WTC11 (cell line): ENCODE measurements around the gene DDX51.

Experiments
- FOXP1 ChIP-seq: sonication (generic); formaldehyde crosslinking; IDR thresholded peaks from 2 replicates; pipeline ENCODE4 v1.8.0; 2022; ENCODE audit warnings: missing genetic modification reagents, mild to moderate bottlenecking, moderate library complexity, borderline replicate concordance
- TF ChIP-seq, protein P1 (sequence below): sonication (generic); formaldehyde crosslinking; IDR thresholded peaks from 2 replicates; pipeline ENCODE4 v1.8.0; 2022; ENCODE audit warnings: mild to moderate bottlenecking, missing genetic modification reagents
- TF ChIP-seq, protein P2 (sequence below): fragments of 200-600 bp; IDR thresholded peaks from 2 replicates; pipeline ENCODE4 v1.8.0; 2022; ENCODE audit warnings: antibody characterized with exemption
- TF ChIP-seq, protein P3 (sequence below): sonication (generic); formaldehyde crosslinking; IDR thresholded peaks from 2 replicates; pipeline ENCODE4 v1.8.0; 2022; ENCODE audit warnings: mild to moderate bottlenecking, missing genetic modification reagents
- TF ChIP-seq, protein P4 (sequence below): sonication (generic); formaldehyde crosslinking; IDR thresholded peaks from 2 replicates; pipeline ENCODE4 v1.8.1; 2022; ENCODE audit warnings: missing genetic modification reagents, borderline replicate concordance

DNA sequence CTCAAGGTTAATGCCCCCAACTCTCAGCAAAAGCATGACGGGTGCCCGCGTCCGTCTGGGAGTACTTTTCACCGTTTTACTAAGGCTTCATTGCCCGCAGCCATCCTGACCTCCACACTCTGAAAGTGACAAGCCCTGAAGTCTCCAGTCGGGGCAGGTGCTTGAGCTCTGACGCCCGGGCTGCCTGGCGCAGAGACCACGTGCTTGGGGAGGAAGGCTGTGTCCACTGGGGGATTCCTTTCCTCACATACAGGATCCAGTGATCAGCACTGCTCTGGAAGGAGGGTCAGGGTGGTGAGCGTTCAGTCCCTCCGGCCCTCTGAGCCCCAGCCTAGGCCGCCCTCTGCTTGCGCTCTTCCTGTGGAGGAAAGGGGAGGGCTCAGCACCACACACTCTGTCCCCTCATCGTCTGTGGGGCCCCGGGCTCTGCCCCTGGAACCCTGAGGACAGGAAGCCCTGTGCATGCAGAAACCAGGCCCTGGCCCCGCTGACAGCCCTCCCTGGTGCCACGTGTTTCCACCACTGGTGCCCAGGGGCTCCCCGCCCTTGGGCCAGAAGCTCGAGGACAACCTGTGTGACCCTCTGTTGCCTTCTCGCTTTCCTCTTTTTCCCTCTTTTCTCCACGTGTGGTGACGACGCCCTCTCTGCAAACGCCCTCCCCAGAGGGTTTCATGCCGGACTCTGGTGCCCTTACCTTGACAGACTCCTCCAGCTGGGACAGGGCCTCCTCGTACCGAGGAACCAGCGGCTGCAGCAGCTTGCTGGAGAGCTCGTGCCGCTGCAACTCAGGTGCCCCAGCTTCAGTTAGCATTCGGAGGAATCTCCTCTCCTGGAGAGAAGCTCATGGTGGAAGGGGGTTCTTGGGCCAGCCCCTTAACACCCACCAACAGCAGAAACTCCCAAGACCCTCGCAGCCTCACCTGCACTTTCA, 4.9 kb downstream of the DDX51 start:
- TF ChIP-seq FOXP1 (CRISPR knock-in tag) = no peak
- TF ChIP-seq, protein P1, sequence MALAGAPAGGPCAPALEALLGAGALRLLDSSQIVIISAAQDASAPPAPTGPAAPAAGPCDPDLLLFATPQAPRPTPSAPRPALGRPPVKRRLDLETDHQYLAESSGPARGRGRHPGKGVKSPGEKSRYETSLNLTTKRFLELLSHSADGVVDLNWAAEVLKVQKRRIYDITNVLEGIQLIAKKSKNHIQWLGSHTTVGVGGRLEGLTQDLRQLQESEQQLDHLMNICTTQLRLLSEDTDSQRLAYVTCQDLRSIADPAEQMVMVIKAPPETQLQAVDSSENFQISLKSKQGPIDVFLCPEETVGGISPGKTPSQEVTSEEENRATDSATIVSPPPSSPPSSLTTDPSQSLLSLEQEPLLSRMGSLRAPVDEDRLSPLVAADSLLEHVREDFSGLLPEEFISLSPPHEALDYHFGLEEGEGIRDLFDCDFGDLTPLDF (CRISPR knock-in tag) = no peak
- TF ChIP-seq, protein P2, sequence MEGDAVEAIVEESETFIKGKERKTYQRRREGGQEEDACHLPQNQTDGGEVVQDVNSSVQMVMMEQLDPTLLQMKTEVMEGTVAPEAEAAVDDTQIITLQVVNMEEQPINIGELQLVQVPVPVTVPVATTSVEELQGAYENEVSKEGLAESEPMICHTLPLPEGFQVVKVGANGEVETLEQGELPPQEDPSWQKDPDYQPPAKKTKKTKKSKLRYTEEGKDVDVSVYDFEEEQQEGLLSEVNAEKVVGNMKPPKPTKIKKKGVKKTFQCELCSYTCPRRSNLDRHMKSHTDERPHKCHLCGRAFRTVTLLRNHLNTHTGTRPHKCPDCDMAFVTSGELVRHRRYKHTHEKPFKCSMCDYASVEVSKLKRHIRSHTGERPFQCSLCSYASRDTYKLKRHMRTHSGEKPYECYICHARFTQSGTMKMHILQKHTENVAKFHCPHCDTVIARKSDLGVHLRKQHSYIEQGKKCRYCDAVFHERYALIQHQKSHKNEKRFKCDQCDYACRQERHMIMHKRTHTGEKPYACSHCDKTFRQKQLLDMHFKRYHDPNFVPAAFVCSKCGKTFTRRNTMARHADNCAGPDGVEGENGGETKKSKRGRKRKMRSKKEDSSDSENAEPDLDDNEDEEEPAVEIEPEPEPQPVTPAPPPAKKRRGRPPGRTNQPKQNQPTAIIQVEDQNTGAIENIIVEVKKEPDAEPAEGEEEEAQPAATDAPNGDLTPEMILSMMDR = no peak
- TF ChIP-seq, protein P3, sequence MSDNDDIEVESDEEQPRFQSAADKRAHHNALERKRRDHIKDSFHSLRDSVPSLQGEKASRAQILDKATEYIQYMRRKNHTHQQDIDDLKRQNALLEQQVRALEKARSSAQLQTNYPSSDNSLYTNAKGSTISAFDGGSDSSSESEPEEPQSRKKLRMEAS (CRISPR knock-in tag) = no peak
- TF ChIP-seq, protein P4, sequence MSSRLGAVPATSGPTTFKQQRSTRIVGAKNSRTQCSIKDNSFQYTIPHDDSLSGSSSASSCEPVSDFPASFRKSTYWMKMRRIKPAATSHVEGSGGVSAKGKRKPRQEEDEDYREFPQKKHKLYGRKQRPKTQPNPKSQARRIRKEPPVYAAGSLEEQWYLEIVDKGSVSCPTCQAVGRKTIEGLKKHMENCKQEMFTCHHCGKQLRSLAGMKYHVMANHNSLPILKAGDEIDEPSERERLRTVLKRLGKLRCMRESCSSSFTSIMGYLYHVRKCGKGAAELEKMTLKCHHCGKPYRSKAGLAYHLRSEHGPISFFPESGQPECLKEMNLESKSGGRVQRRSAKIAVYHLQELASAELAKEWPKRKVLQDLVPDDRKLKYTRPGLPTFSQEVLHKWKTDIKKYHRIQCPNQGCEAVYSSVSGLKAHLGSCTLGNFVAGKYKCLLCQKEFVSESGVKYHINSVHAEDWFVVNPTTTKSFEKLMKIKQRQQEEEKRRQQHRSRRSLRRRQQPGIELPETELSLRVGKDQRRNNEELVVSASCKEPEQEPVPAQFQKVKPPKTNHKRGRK (CRISPR knock-in tag) = no peak
